Measurements from ENCODE around the gene EIF4E1B. TPM values are rescaled to one million over a fixed set of nuclear protein-coding genes. Genes with fewer than 3 reads are reported as not detected.

EIF4E1B gene
- total RNA-seq, 4 donors from 2014 or later, result not detected

- ATAC-seq (no peak), DNase-seq (no peak)
- no peaks in the 10 kb centered on the region for H3K9me3 ChIP-seq
- no peak overlapping the region for H3K27ac ChIP-seq
- no peak overlapping the region for H3K4me3 ChIP-seq
- H3K27me3 ChIP-seq, result peaks cover 0 to 1% (median 0%) of the 10 kb centered on the region in 3 donors
- no peaks in the 10 kb centered on the region for H3K36me3 ChIP-seq
- H3K4me1 ChIP-seq, result no peaks in the 10 kb centered on the region
- intact Hi-C loops (cut with DNase I; ENCODE audit: low total_unique reads) (no loop called here), in situ Hi-C loops (cut with MboI; ENCODE audit: low sequenced_read_pairs in 4 of 4) (no loop called here)
- TF ChIP-seq CTCF (IDR thresholded peaks at IDR 0.05 in 4 of 5, conservative IDR thresholded peaks at IDR 0.05 in 1 of 5) (no peak), POLR2A (IDR thresholded peaks at IDR 0.05) (no peak)
Measured at GRCh38 chr5:176603091-176603490, 27.4 kb upstream of the EIF4E1B start.

- Histone ChIP-seq H3K27me3 (peaks cover 5 to 19% (median 11%) of the 10 kb centered on the region in 3 donors), H3K9me3 (no peaks in the 10 kb centered on the region), H3K4me3 (no peak overlapping the region), H3K27ac (no peak overlapping the region), H3K4me1 (peaks cover 0 to 4% of the 10 kb centered on the region in 2 donors), H3K36me3 (no peaks in the 10 kb centered on the region)
- TF ChIP-seq POLR2A (IDR thresholded peaks at IDR 0.05), result no peak
- DNase-seq (no peak), ATAC-seq (no peak)
- intact Hi-C loops (cut with DNase I; ENCODE audit: low total_unique reads), result no loop called here
- in situ Hi-C loops (cut with MboI; ENCODE audit: low sequenced_read_pairs in 4 of 4), result no loop called here
Measured at GRCh38 chr5:176606032-176606431, 24.4 kb upstream of the EIF4E1B start.

- intact Hi-C loops (cut with DNase I; ENCODE audit: low total_unique reads) (no loop called here), in situ Hi-C loops (cut with MboI; ENCODE audit: low sequenced_read_pairs in 4 of 4) (no loop called here)
- DNase-seq, result no peak
- Histone ChIP-seq H3K27me3 (peaks cover 5 to 19% (median 11%) of the 10 kb centered on the region in 3 donors), H3K4me3 (no peak overlapping the region), H3K4me1 (peaks cover 0 to 4% of the 10 kb centered on the region in 2 donors), H3K27ac (no peak overlapping the region), H3K9me3 (no peaks in the 10 kb centered on the region), H3K36me3 (no peaks in the 10 kb centered on the region)
- TF ChIP-seq CTCF (IDR thresholded peaks at IDR 0.05 in 4 of 5, conservative IDR thresholded peaks at IDR 0.05 in 1 of 5) (no peak), POLR2A (IDR thresholded peaks at IDR 0.05) (no peak)
- ATAC-seq, result no peak
Measured at GRCh38 chr5:176606875-176607274, 23.6 kb upstream of the EIF4E1B start.

- in situ Hi-C loops (cut with MboI; ENCODE audit: low sequenced_read_pairs in 4 of 4), result no loop called here
- intact Hi-C loops (cut with DNase I; ENCODE audit: low total_unique reads), result no loop called here
- Histone ChIP-seq H3K4me1 (peaks cover 0 to 4% of the 10 kb centered on the region in 2 donors), H3K27me3 (peaks cover 5 to 19% (median 11%) of the 10 kb centered on the region in 3 donors), H3K4me3 (no peak overlapping the region), H3K27ac (no peak overlapping the region), H3K9me3 (no peaks in the 10 kb centered on the region), H3K36me3 (no peaks in the 10 kb centered on the region)
- TF ChIP-seq CTCF (IDR thresholded peaks at IDR 0.05 in 4 of 5, conservative IDR thresholded peaks at IDR 0.05 in 1 of 5) (no peak), POLR2A (IDR thresholded peaks at IDR 0.05) (no peak)
- ATAC-seq (no peak), DNase-seq (no peak)
Measured at GRCh38 chr5:176608142-176608705, 22.3 kb upstream of the EIF4E1B start.

GRCh38 chr5:176608937-176609723 lies 21.3 kb upstream of the EIF4E1B start:
- no peak overlapping the region for H3K27ac ChIP-seq
- in situ Hi-C loops (cut with MboI; ENCODE audit: low sequenced_read_pairs in 4 of 4), result no loop called here
- H3K27me3 ChIP-seq, result peaks cover 8 to 19% (median 11%) of the 10 kb centered on the region in 3 donors
- H3K4me1 ChIP-seq, result peaks cover 0 to 4% of the 10 kb centered on the region in 2 donors
- ATAC-seq (peak in 1 of 2 donors; percentile 22), DNase-seq (no peak)
- H3K4me3 ChIP-seq, result peak overlapping the region; percentile 41 to 60 (median 49)
- H3K36me3 ChIP-seq, result no peaks in the 10 kb centered on the region
- no peaks in the 10 kb centered on the region for H3K9me3 ChIP-seq
- TF ChIP-seq POLR2A (IDR thresholded peaks at IDR 0.05) (no peak), CTCF (IDR thresholded peaks at IDR 0.05 in 4 of 5, conservative IDR thresholded peaks at IDR 0.05 in 1 of 5) (no peak)
- intact Hi-C loops (cut with DNase I; ENCODE audit: low total_unique reads), result no loop called here
